ENCODE data around the gene SLC8B1. TPM values are rescaled to one million over a fixed set of nuclear protein-coding genes. Genes with fewer than 3 reads are reported as not detected.

Gene SLC8B1
- total and polyA plus RNA-seq, 2 donors (not counting 3 experiments of a cell fraction or from before 2014, with no cell fraction given), result 29.9 to 45.4 TPM

DNA sequence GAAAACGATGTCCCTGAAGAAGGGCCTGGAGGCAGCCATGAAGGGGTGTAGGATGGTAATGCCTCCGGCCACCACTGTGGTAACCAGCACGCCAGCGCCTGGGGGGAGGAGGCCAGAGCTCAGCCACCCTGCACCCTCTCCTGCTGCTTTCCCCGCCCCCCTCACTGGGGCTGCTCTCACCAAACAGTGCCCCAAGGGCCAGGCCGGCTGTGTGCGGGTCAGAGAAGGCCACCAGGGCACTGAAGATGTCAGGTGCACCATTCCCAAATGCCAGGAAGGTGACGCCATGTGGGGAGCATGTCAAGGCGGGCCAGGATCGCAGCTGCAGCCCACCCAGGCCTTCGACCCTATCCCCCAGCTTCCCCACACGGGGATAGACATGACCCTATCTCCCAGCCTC lies 14.5 kb downstream of the SLC8B1 start:
- POLR2A ChIA-PET, result no interaction called here
- FAIRE-seq, result no peak
- no peaks in the 10 kb centered on the region for H3K9me1 ChIP-seq (replicated peaks; ENCODE audit: control insufficient read depth, extremely low read depth, insufficient read depth, low read length)

More for the DNA sequence above, 14.5 kb downstream of the SLC8B1 start:
- Histone ChIP-seq H3K4me2 (ENCODE audit: insufficient read depth, low read length) (no peak overlapping the region), H3K4me1 (ENCODE audit: control insufficient read depth, extremely low read depth, insufficient read depth, low read length) (no peaks in the 10 kb centered on the region), H3K27me3 (ENCODE audit: control insufficient read depth in 2 of 2, insufficient read depth in 2 of 2, low read length in 2 of 2) (no peaks in the 10 kb centered on the region), H3K27ac (ENCODE audit: insufficient read depth, low read depth, low read length) (no peak overlapping the region), H3K9ac (replicated peaks; ENCODE audit: extremely low read depth, insufficient read depth, low read length) (no peak overlapping the region), H2AFZ (ENCODE audit: low read depth, low read length) (no peak overlapping the region), H3K36me3 (ENCODE audit: control insufficient read depth in 2 of 2, extremely low read depth in 1 of 2, insufficient read depth in 2 of 2, low read length in 2 of 2) (peaks cover 0 to 21% of the 10 kb centered on the region in 2 experiments), H3K79me2 (ENCODE audit: control insufficient read depth, insufficient read depth, low read length) (no peaks in the 10 kb centered on the region), H3K4me3 (replicated peaks in 1 of 3; ENCODE audit: insufficient read depth in 1 of 3, low read depth in 1 of 3, low read length in 3 of 3) (no peak overlapping the region), H3K9me3 (replicated peaks; ENCODE audit: control insufficient read depth, insufficient read depth, low read length) (no peaks in the 10 kb centered on the region), H4K20me1 (replicated peaks; ENCODE audit: control insufficient read depth, extremely low read depth, insufficient read depth, low read length) (no peaks in the 10 kb centered on the region)
- intact Hi-C loops (cut with micrococcal nuclease) (no loop called here), dilution Hi-C loops (cut with MboI; ENCODE audit: extremely low pct_ligation_motif_present, low sequenced_read_pairs) (no loop called here)
- CTCF ChIA-PET, result interaction anchor here (1.0 kb wide), 1 partner anchor 123 kb away, joined by 3 read pairs; no protein-coding TSS in a partner anchor
- TF ChIP-seq CTCF (IDR thresholded peaks at IDR 0.05; ENCODE audit: extremely low read depth in 1 of 2, insufficient read depth in 1 of 2, low read depth in 1 of 2, low read length in 2 of 2) (no peak), FOS (IDR thresholded peaks at IDR 0.05; ENCODE audit: borderline replicate concordance, insufficient read depth, low read length) (no peak), MYC (IDR thresholded peaks at IDR 0.05; ENCODE audit: low read depth, low read length) (no peak), POLR2AphosphoS5 (IDR thresholded peaks at IDR 0.05; ENCODE audit: insufficient read depth, low read depth, low read length) (no peak), POLR2A (IDR thresholded peaks at IDR 0.05; ENCODE audit: low read depth, low read length) (no peak), JUN (IDR thresholded peaks at IDR 0.05; ENCODE audit: borderline replicate concordance, insufficient read depth, insufficient read length, low read depth) (no peak), EZH2 (IDR thresholded peaks at IDR 0.05; ENCODE audit: borderline replicate concordance, low read depth, low read length, severe bottlenecking) (no peak), GATA2 (IDR thresholded peaks at IDR 0.05; ENCODE audit: insufficient read depth, insufficient read length, low read depth, low read length) (no peak)
- TF ChIP-seq, protein P1, sequence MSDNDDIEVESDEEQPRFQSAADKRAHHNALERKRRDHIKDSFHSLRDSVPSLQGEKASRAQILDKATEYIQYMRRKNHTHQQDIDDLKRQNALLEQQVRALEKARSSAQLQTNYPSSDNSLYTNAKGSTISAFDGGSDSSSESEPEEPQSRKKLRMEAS (IDR thresholded peaks at IDR 0.05; ENCODE audit: insufficient read depth, insufficient read length), result no peak
- DNase-seq (ENCODE audit: low read depth, low spot score), result no peak
- no TSS peak for BruUV-seq (replicated peaks)
